ENCODE data around the gene FAM110C. TPM values are rescaled to one million over a fixed set of nuclear protein-coding genes. Genes with fewer than 3 reads are reported as not detected.

The FAM110C gene
- polyA plus RNA-seq, 1 donor from 2014 or later: 0.21 TPM

DNA sequence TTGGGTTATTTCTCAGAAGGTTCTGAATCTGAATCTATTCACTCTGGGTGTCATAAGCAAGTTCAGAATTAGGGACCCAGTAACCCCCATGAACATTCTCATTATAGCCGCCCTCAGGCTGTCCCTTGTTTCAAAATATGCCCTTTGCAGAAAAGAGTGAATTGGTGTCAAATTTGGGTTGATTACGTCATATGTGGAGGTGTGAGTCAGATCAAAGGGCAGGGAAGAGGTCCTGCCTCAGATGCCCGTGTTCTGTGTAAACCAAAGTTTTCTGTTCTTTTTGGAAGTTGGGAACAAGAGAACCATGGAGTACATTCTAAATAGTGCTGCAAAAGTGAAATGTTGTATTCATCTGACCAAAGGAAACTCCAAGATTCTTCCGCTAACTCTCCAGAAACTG, 5.8 kb downstream of the FAM110C start:
- peaks cover 29% of the 10 kb centered on the region for H3K27me3 ChIP-seq (ENCODE audit: insufficient read depth, low read depth, low read length)
- H3K36me3 ChIP-seq (ENCODE audit: insufficient read depth, low read length): no peaks in the 10 kb centered on the region
- no peaks in the 10 kb centered on the region for H3F3A ChIP-seq (ENCODE audit: insufficient read depth, low read length, poor library complexity, severe bottlenecking)
- H3K4me2 ChIP-seq (ENCODE audit: low read length): no peak overlapping the region
- H3K79me2 ChIP-seq (replicated peaks; ENCODE audit: insufficient read depth, low read length): no peaks in the 10 kb centered on the region
- H3K27ac ChIP-seq (ENCODE audit: low read length): no peak overlapping the region
- no peak overlapping the region for H3K9ac ChIP-seq (ENCODE audit: low read length)
- no peaks in the 10 kb centered on the region for H3K9me2 ChIP-seq (ENCODE audit: insufficient read depth, low read length)
- no peak overlapping the region for H2AFZ ChIP-seq (ENCODE audit: low read depth, low read length)
- no peaks in the 10 kb centered on the region for H3K9me3 ChIP-seq (ENCODE audit: low read length)
- H3K4me3 ChIP-seq (ENCODE audit: low read length): no peak overlapping the region
- TF ChIP-seq POLR2AphosphoS5 (IDR thresholded peaks at IDR 0.05) (no peak), EZH2 (IDR thresholded peaks at IDR 0.05; ENCODE audit: borderline replicate concordance, insufficient read depth, low read length, poor library complexity, severe bottlenecking) (no peak), SMC3 (conservative IDR thresholded peaks at IDR 0.05; ENCODE audit: poor library complexity) (no peak)
- TF ChIP-seq, protein P1, sequence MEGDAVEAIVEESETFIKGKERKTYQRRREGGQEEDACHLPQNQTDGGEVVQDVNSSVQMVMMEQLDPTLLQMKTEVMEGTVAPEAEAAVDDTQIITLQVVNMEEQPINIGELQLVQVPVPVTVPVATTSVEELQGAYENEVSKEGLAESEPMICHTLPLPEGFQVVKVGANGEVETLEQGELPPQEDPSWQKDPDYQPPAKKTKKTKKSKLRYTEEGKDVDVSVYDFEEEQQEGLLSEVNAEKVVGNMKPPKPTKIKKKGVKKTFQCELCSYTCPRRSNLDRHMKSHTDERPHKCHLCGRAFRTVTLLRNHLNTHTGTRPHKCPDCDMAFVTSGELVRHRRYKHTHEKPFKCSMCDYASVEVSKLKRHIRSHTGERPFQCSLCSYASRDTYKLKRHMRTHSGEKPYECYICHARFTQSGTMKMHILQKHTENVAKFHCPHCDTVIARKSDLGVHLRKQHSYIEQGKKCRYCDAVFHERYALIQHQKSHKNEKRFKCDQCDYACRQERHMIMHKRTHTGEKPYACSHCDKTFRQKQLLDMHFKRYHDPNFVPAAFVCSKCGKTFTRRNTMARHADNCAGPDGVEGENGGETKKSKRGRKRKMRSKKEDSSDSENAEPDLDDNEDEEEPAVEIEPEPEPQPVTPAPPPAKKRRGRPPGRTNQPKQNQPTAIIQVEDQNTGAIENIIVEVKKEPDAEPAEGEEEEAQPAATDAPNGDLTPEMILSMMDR (IDR thresholded peaks at IDR 0.05; ENCODE audit: poor library complexity, severe bottlenecking): no peak
- no peaks in the 10 kb centered on the region for H4K20me1 ChIP-seq (ENCODE audit: insufficient read depth)

GRCh38 chr2:38155-38554, 8.2 kb downstream of the FAM110C start:
- Histone ChIP-seq H3K9me2 (ENCODE audit: insufficient read depth, low read length) (no peaks in the 10 kb centered on the region), H3K9me3 (ENCODE audit: low read length) (no peaks in the 10 kb centered on the region), H3F3A (ENCODE audit: insufficient read depth, low read length, poor library complexity, severe bottlenecking) (no peaks in the 10 kb centered on the region), H4K20me1 (ENCODE audit: insufficient read depth) (no peaks in the 10 kb centered on the region), H2AFZ (ENCODE audit: low read depth, low read length) (no peak overlapping the region), H3K36me3 (ENCODE audit: insufficient read depth, low read length) (no peaks in the 10 kb centered on the region), H3K4me3 (ENCODE audit: low read length) (no peak overlapping the region), H3K27ac (ENCODE audit: low read length) (no peak overlapping the region), H3K79me2 (replicated peaks; ENCODE audit: insufficient read depth, low read length) (no peaks in the 10 kb centered on the region), H3K4me2 (ENCODE audit: low read length) (no peak overlapping the region), H3K27me3 (ENCODE audit: insufficient read depth, low read depth, low read length) (peaks cover 7% of the 10 kb centered on the region), H3K9ac (ENCODE audit: low read length) (no peak overlapping the region)
- TF ChIP-seq SMC3 (conservative IDR thresholded peaks at IDR 0.05; ENCODE audit: poor library complexity) (no peak), TAF1 (IDR thresholded peaks at IDR 0.05; ENCODE audit: low read depth) (no peak), REST (IDR thresholded peaks at IDR 0.05; ENCODE audit: borderline replicate concordance) (no peak), MXI1 (conservative IDR thresholded peaks at IDR 0.05; ENCODE audit: poor library complexity, severe bottlenecking) (no peak), EP300 (conservative IDR thresholded peaks at IDR 0.05; ENCODE audit: poor library complexity, severe bottlenecking) (no peak), EZH2 (IDR thresholded peaks at IDR 0.05; ENCODE audit: borderline replicate concordance, insufficient read depth, low read length, poor library complexity, severe bottlenecking) (no peak), POLR2AphosphoS5 (IDR thresholded peaks at IDR 0.05) (no peak), RAD21 (conservative IDR thresholded peaks at IDR 0.05) (no peak)
- TF ChIP-seq, protein P1 (IDR thresholded peaks at IDR 0.05; ENCODE audit: poor library complexity, severe bottlenecking): no peak

Measured in neural cell (in vitro differentiated cells).